Neural progenitor cell (in vitro differentiated cells): Measurements from ENCODE around the gene NCAM1. TPM values are rescaled to one million over a fixed set of nuclear protein-coding genes. Genes with fewer than 3 reads are reported as not detected.

Source experiments
- DNase-seq: peaks from one replicate; pipeline ENCODE4 v3.0.0-alpha.2; 2016; ENCODE audit warnings: low spot score
- H2AFZ ChIP-seq: fragments of 200-600 bp; sonication (generic); replicated peaks from 2 replicates; pipeline ENCODE4 v1.6.1; 2016; ENCODE audit warnings: antibody characterized with exemption
- H3F3A ChIP-seq: fragments of 200-600 bp; sonication (generic); 2 replicates; pipeline ENCODE4 v1.6.1; 2016; ENCODE audit warnings: antibody characterized with exemption, low read depth
- H3K27ac ChIP-seq: fragments of 200-600 bp; sonication (generic); 2 replicates; pipeline ENCODE4 v1.5.1; 2016; ENCODE audit warnings: mild to moderate bottlenecking
- H3K27me3 ChIP-seq: fragments of 200-600 bp; sonication (generic); 2 replicates; pipeline ENCODE4 v1.6.1; 2016; ENCODE audit warnings: mild to moderate bottlenecking, moderate library complexity
- H3K36me3 ChIP-seq: fragments of 200-600 bp; sonication (generic); 2 replicates; pipeline ENCODE4 v1.5.1; 2016
- H3K4me1 ChIP-seq: fragments of 200-600 bp; sonication (generic); 2 replicates; pipeline ENCODE4 v1.6.1; 2016; ENCODE audit warnings: mixed run types
- H3K4me2 ChIP-seq: fragments of 200-600 bp; sonication (generic); 2 replicates; pipeline ENCODE4 v1.6.1; 2016
- H3K4me3 ChIP-seq: fragments of 200-600 bp; sonication (generic); 2 replicates; pipeline ENCODE4 v1.5.1; 2016
- H3K79me2 ChIP-seq: fragments of 200-600 bp; sonication (generic); 2 replicates; pipeline ENCODE4 v1.6.1; 2016; ENCODE audit warnings: low read depth
- H3K9ac ChIP-seq: fragments of 200-600 bp; sonication (generic); 2 replicates; pipeline ENCODE4 v1.6.1; 2016
- H3K9me3 ChIP-seq: fragments of 200-600 bp; sonication (generic); 2 replicates; pipeline ENCODE4 v1.5.1; 2016; ENCODE audit warnings: low read depth
- H4K20me1 ChIP-seq: fragments of 200-600 bp; sonication (generic); 2 replicates; pipeline ENCODE4 v1.6.1; 2016; ENCODE audit warnings: low read depth
- H3K27ac Mint-ChIP-seq: 3 replicates; pipeline ENCODE4 v1.8.0; 2021; ENCODE audit warnings: mixed read lengths
- H3K27me3 Mint-ChIP-seq: 2 replicates; pipeline ENCODE4 v1.8.0; 2022; ENCODE audit warnings: low read depth, mild to moderate bottlenecking, inconsistent platforms, moderate library complexity, mixed read lengths; ENCODE audit not compliant: insufficient read depth
- H3K36me3 Mint-ChIP-seq: 3 replicates; pipeline ENCODE4 v1.8.0; 2021; ENCODE audit warnings: mixed read lengths
- H3K4me1 Mint-ChIP-seq: 3 replicates; pipeline ENCODE4 v1.8.0; 2021; ENCODE audit warnings: mixed read lengths
- H3K4me3 Mint-ChIP-seq: 3 replicates; pipeline ENCODE4 v1.8.0; 2021; ENCODE audit warnings: mild to moderate bottlenecking, moderate library complexity, mixed read lengths
- H3K9me3 Mint-ChIP-seq: 3 replicates; pipeline ENCODE4 v1.8.0; 2020; ENCODE audit warnings: mixed read lengths
- EZH2 ChIP-seq: fragments of 200-600 bp; sonication (generic); IDR thresholded peaks from 2 replicates; pipeline ENCODE4 v1.6.1; 2017; ENCODE audit warnings: antibody characterized with exemption, mild to moderate bottlenecking, moderate library complexity
- EZH2phosphoT487 ChIP-seq: fragments of 200-600 bp; sonication (generic); IDR thresholded peaks from 2 replicates; pipeline ENCODE4 v1.6.1; 2017; ENCODE audit warnings: antibody characterized with exemption
- total RNA-seq: library from RNA; depleted of rRNA; stranded (reverse); fragments of >200 nt; gene quantifications from 2 replicates; pipeline ENCODE4 v1.2.3, GENCODE V29; 2015; ENCODE audit warnings: low replicate concordance
- TF ChIP-seq, protein P1 (sequence below): fragments of 200-600 bp; sonication (generic); IDR thresholded peaks from 2 replicates; pipeline ENCODE4 v1.5.1; 2017; ENCODE audit warnings: antibody characterized with exemption, mild to moderate bottlenecking

NCAM1 gene
- total RNA-seq, 1 donor from 2014 or later = 17.5 TPM

DNA sequence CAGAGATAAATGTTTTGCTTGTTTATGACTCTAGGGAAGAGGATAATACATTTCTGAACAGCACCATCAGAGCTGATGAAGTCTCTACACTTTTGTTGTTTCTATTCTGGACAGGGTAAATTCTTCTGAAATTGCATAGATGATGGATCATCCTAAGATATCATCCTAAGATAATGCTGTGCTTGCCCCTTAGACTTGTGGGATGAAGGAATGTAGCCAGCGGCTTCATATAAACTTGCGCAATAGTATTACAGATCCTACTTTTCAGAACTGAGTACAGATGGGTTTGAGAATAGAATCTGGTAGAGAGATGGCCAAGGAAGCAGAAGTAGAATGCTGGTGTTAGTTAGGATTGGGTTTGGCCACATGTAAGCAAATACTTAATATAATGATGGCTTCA is 61.0 kb downstream of the NCAM1 start:
- H3K4me1 Mint-ChIP-seq = no peaks in the 10 kb centered on the region
- no peaks in the 10 kb centered on the region for H3K36me3 ChIP-seq
- H3K36me3 Mint-ChIP-seq = no peaks in the 10 kb centered on the region
- H3K4me1 ChIP-seq = no peaks in the 10 kb centered on the region
- no peaks in the 10 kb centered on the region for H3K79me2 ChIP-seq
- no peak overlapping the region for H3K9ac ChIP-seq
- H3F3A ChIP-seq = no peaks in the 10 kb centered on the region
- H3K27ac Mint-ChIP-seq = no peak overlapping the region
- H3K4me3 ChIP-seq = no peak overlapping the region
- no peaks in the 10 kb centered on the region for H3K9me3 Mint-ChIP-seq
- TF ChIP-seq EZH2phosphoT487 = no peak
- TF ChIP-seq, protein P1, sequence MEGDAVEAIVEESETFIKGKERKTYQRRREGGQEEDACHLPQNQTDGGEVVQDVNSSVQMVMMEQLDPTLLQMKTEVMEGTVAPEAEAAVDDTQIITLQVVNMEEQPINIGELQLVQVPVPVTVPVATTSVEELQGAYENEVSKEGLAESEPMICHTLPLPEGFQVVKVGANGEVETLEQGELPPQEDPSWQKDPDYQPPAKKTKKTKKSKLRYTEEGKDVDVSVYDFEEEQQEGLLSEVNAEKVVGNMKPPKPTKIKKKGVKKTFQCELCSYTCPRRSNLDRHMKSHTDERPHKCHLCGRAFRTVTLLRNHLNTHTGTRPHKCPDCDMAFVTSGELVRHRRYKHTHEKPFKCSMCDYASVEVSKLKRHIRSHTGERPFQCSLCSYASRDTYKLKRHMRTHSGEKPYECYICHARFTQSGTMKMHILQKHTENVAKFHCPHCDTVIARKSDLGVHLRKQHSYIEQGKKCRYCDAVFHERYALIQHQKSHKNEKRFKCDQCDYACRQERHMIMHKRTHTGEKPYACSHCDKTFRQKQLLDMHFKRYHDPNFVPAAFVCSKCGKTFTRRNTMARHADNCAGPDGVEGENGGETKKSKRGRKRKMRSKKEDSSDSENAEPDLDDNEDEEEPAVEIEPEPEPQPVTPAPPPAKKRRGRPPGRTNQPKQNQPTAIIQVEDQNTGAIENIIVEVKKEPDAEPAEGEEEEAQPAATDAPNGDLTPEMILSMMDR = no peak
- no peak overlapping the region for H3K27ac ChIP-seq
- no peak overlapping the region for H3K4me3 Mint-ChIP-seq
- H4K20me1 ChIP-seq = no peaks in the 10 kb centered on the region
- H3K27me3 ChIP-seq = no peaks in the 10 kb centered on the region
- H2AFZ ChIP-seq = no peak overlapping the region
- no peaks in the 10 kb centered on the region for H3K9me3 ChIP-seq
- DNase-seq = no peak
- H3K4me2 ChIP-seq = no peak overlapping the region
- no peaks in the 10 kb centered on the region for H3K27me3 Mint-ChIP-seq

DNA sequence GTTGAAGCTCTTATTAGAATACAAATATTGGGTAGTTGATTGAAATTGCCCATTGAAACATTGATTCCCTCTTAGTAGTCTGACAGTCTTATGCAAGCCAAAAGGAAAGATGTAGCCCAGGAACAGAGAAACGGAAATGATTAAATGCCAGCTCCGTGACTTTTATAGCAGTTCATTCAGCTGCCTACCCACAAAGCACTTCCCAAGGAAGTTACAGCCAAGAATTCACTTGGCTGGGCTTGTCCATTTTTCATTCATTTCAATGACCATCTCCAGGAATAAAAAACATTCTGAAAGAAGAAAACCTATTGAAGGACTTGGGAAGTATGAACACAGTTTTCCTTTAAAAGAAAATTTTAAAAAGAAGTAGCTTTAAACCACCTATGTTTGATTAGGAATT is 62.0 kb downstream of the NCAM1 start:
- Mint-ChIP-seq H3K9me3 (no peaks in the 10 kb centered on the region), H3K27ac (no peak overlapping the region), H3K36me3 (no peaks in the 10 kb centered on the region), H3K27me3 (no peaks in the 10 kb centered on the region), H3K4me1 (no peaks in the 10 kb centered on the region), H3K4me3 (no peak overlapping the region)
- H3K79me2 ChIP-seq = no peaks in the 10 kb centered on the region
- no peak overlapping the region for H3K9ac ChIP-seq
- H3F3A ChIP-seq = no peaks in the 10 kb centered on the region
- H4K20me1 ChIP-seq = no peaks in the 10 kb centered on the region
- H3K36me3 ChIP-seq = no peaks in the 10 kb centered on the region
- H3K4me1 ChIP-seq = no peaks in the 10 kb centered on the region
- H3K27me3 ChIP-seq = no peaks in the 10 kb centered on the region
- DNase-seq = no peak
- H3K4me3 ChIP-seq = no peak overlapping the region
- H2AFZ ChIP-seq = no peak overlapping the region
- no peak overlapping the region for H3K4me2 ChIP-seq
- TF ChIP-seq EZH2 (no peak), EZH2phosphoT487 (no peak)
- TF ChIP-seq, protein P1 = no peak
- H3K27ac ChIP-seq = no peak overlapping the region
- no peaks in the 10 kb centered on the region for H3K9me3 ChIP-seq

DNA sequence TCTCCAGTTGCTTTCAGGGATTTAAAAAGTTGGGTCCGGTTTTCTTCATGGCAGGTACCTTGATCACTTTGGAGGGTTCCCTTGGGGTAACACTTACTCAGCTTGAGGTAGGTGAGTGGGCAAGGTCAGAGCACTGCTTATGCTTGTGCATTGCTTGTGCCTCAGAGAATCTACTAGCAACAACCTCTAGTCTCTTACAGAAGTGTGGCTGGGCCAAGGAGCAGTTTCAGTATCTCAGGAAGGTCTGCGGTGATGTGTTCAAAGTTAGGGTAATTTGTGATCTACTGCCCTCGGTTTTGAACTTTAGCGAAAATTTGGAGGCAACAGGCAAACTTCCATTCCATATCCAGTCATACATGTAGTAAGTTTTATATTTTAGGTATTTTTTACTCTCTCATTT is 62.8 kb downstream of the NCAM1 start:
- H3K4me1 ChIP-seq = no peaks in the 10 kb centered on the region
- H3K27ac Mint-ChIP-seq = no peak overlapping the region
- no peaks in the 10 kb centered on the region for H3K9me3 Mint-ChIP-seq

More for the DNA sequence above, 62.8 kb downstream of the NCAM1 start:
- H3K79me2 ChIP-seq = no peaks in the 10 kb centered on the region
- H4K20me1 ChIP-seq = no peaks in the 10 kb centered on the region
- H3K9me3 ChIP-seq = no peaks in the 10 kb centered on the region
- TF ChIP-seq EZH2 = no peak
- TF ChIP-seq EZH2phosphoT487 = no peak
- TF ChIP-seq, protein P1 = no peak
- H3K27ac ChIP-seq = no peak overlapping the region
- Mint-ChIP-seq H3K27me3 (no peaks in the 10 kb centered on the region), H3K4me1 (no peaks in the 10 kb centered on the region), H3K4me3 (no peak overlapping the region), H3K36me3 (no peaks in the 10 kb centered on the region)
- no peaks in the 10 kb centered on the region for H3K27me3 ChIP-seq
- H3F3A ChIP-seq = no peaks in the 10 kb centered on the region
- no peaks in the 10 kb centered on the region for H3K36me3 ChIP-seq
- no peak overlapping the region for H2AFZ ChIP-seq
- H3K4me2 ChIP-seq = no peak overlapping the region
- H3K4me3 ChIP-seq = no peak overlapping the region
- no peak for DNase-seq
- no peak overlapping the region for H3K9ac ChIP-seq
